Measurements from ENCODE around the gene CWC27.
"Not testable (repeated sequence)": the region's sequence is repeated elsewhere in the genome, so short reads cannot be mapped to it uniquely, and the experiment has no call there.

The CWC27 gene

GRCh38 chr5:64838803-64839202 lies 70.1 kb downstream of the CWC27 start:
- no peak for DNase-seq

DNA sequence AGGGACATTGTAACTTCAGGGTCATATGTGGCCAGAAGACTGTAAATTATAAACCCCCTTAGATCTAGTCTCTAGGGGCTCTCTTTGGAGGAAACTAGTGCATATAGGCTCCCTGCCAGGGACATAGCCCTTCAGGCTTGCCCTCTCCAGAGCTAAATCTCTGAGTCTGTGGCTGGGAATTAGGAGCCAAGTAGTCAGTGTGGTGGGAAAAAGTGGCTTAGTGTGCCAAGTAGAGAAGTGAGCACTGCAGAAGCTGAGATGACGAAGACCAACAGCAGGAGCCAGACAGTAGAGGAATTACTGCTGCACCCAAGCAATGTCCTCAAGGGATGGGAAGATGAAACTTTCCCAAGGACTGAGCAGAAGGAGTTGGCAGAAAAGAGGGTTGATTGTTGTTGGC lies 71.2 kb downstream of the CWC27 start:
- no peak for DNase-seq

- no peak for DNase-seq
Measured at GRCh38 chr5:64840958-64841357, 72.2 kb downstream of the CWC27 start.

DNA sequence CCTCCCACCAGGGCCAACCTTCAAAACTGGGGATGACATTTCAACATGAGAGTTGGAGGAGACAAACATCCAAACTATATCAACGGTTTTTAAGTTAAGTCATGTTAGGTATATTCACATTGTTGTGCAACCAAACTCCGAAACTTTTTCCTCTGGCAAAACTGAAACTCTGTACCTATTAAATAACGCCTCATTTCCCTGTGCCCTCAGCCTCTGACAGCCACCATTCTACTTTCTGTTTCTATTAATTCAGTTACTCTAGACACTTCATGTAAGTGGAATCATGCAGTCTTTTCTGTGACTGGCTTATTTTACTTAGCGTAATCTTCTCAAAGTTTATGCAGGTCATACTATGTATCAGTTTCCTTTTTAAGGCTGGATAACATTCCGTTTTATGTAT lies 85.0 kb downstream of the CWC27 start:
- no peak for DNase-seq

- DNase-seq, result no peak
Measured at GRCh38 chr5:64854855-64855254, 86.1 kb downstream of the CWC27 start.

- DNase-seq, result no peak
Measured at GRCh38 chr5:64859881-64860280, 91.2 kb downstream of the CWC27 start.

GRCh38 chr5:64861281-64861680 lies 92.6 kb downstream of the CWC27 start:
- DNase-seq, result no peak

DNA sequence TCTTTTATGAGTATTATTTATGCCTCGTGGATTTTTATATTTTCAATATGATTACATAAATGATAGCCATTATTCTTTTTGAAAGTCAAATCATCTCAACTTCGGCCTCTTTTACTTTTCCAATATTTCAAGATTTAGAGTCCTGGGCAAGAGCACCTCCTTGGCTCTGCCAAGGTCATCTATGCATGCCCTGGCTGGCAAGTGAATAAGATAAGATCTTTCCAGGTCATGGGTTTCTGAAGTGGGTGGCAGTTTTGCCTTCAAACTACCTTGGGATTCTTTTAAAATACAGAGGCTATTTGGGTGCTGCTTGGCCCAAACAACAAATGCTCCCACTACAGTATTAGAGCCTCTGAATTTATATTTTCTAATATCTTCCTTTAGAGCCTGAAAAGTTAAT lies 95.4 kb downstream of the CWC27 start:
- DNase-seq, result no peak

DNA sequence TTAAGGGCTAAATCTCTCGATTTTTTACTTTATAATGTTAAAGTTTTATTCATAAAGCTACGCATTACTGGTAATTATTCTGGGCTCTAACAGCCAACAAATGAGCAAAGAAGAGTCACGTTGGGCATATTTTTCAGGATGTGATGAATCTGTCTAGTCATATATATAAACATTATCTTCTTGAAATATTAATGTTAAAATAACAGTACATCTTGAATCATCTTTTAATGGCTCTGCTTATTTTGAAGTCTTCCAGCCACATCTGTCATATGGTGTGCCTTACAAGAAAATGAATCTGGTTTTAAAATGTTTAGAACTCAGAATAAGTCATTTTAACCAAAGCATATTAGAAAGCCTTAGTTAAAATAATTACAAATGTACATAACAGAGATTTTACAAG lies 96.9 kb downstream of the CWC27 start:
- no peak for DNase-seq

- no peak for DNase-seq
Measured at GRCh38 chr5:64869419-64869818, 100.7 kb downstream of the CWC27 start.

GRCh38 chr5:64872044-64872443 lies 103.3 kb downstream of the CWC27 start:
- DNase-seq, result no peak

DNA sequence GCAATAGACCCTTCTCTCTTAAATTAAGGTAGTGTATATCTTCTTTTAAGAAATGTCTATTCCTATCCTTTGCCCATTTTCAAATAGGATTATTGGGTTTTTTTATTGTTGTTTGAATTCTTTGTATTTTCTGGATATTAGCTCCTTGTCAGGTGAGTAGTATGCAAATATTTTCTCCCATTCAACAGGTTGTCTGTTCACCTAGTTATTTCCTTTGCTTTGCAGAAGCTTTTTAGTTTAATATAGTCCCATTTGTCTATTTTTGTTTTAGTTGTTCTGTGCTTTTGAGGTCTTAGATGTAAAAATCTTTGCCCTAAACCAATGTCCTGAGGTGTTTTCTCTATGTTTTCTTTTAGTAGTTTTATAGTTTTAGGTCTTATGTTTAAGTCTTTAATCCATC lies 104.7 kb downstream of the CWC27 start:
- DNase-seq, result no peak

GRCh38 chr5:64874753-64875152 lies 106.0 kb downstream of the CWC27 start:
- DNase-seq, result no peak

DNA sequence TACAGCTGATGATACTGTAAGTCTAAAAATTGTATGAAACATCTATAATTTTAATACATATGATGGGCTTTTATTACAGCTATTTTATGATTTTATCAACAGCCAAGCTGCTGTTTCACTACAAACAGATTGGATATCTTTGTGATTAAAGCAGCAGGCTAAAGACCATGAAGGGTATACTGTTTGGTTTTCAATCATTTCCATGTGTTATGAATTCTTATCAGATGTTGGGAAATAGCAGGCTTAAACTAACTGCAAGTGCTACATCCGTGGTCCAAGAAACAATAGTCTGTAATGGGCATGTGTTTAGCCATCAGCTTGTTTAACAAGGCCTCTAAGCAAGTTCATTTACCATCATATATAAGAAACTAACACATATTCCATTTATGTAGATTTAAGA lies 107.5 kb downstream of the CWC27 start:
- DNase-seq, result no peak

- DNase-seq, result no peak
Measured at GRCh38 chr5:64880821-64881220, 112.1 kb downstream of the CWC27 start.

- no peak for DNase-seq
Measured at GRCh38 chr5:64883912-64884311, 115.2 kb downstream of the CWC27 start.

GRCh38 chr5:64884541-64884940 lies 115.8 kb downstream of the CWC27 start:
- DNase-seq, result no peak

- no peak for DNase-seq
Measured at GRCh38 chr5:64887910-64888309, 119.2 kb downstream of the CWC27 start.

DNA sequence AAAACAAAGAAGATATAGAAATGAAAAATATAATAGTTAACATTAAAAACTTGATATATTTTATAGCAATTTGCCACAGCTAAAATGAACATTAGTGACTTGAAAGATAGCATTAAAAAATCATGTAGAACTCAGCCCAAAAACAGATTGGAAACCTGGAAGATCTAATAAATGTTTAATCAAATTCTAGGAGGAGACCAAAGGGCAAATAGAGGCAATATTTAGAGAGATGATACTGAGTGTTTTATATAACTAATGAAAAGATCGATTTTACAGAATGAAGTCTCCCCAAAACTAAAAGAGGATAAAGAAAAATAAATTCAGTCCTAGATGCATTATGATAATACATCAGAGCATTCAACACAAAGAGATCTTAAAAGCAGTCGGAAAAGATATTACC lies 127.0 kb downstream of the CWC27 start:
- no peak for DNase-seq

- no peak for DNase-seq
Measured at GRCh38 chr5:64899838-64900237, 131.1 kb downstream of the CWC27 start.

GRCh38 chr5:64900618-64901017 lies 131.9 kb downstream of the CWC27 start:
- no peak for DNase-seq

DNA sequence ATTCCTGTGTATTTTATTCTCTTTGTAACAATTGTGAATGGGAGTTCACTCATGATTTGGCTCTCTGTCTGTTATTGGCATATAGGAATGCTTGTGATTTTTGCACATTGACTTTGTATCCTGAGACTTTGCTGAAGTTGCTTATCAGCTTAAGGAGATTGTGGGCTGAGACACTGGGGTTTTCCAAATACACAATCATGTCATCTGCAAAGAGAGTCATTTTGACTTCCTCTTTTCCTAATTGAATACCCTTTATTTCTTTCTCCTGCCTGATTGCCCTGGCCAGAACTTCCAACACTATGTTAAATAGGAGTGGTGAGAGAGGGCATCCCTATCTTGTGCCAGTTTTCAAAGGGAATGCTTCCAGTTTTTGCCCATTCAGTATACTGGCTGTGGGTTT lies 138.7 kb downstream of the CWC27 start:
- DNase-seq, result not testable (repeated sequence)

DNA sequence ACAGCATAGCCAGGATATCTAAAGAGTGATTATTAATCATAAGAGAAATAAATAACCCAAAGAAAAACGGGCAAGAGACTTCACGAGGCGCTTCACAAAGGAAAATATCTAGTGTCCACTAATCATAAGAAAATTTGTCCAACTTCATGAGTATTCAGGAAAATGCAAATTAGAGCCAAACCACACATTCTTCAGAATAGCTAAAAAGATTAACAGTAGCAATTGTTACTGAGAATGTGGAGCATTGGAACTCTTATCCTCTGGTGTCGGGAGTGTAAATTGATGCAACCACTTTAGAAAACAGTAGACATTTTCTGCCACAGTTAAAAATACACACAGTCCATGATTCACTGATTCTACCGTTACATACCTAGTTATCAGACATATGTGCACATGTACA lies 145.7 kb downstream of the CWC27 start:
- no peak for DNase-seq

DNA sequence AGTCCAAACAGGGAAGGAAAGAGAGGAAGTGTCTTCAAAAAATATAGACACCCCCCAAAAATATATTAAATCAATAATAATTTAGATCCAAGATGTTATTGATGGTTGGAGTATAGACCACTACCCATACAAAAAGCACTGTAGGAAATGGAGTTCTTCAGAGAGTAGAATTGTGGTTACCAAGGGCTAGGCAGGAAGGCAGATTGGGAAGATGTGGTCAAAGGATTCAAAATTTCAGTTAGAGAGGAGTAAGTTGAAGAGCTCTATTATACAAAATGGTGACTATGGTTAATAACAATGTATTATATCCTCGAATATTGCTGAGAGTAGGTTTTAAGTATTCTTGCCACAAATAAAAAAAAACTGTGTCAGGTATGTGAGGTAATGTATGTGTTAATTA lies 149.4 kb downstream of the CWC27 start:
- DNase-seq, result no peak

DNA sequence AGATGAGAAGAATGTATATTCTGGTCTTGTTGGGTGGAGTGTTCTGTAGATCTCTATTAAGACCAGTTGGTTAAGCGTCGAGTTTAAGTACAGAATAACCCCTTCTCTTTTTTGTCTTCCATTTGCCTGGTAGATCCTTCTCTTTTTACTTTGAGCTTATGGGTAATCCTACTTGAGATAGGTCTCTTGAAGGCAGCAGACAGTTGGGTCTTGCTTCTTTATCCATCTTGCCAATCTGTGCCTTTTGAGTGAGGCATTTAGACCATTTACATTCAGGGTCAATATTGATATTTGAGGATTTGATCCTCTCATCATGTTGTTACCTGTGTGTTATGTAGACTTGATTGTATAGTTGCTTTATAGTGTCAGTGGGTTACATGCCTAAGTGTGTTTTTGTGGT lies 152.7 kb downstream of the CWC27 start:
- DNase-seq, result no peak

GRCh38 chr5:64923151-64923685 lies 154.5 kb downstream of the CWC27 start:
- no peak for DNase-seq
